22Rv1 (cell line): ENCODE results near the gene BEST4.

Experiments used
- ZFX ChIP-seq: fragments of 450-650 bp; IDR thresholded peaks from 2 replicates; pipeline ENCODE4 v1.6.1; 2017; ENCODE audit warnings: antibody characterized with exemption, borderline replicate concordance
- TF ChIP-seq, protein P1 (sequence below): fragments of 450-650 bp; IDR thresholded peaks from 2 replicates; pipeline ENCODE4 v1.5.1; 2017; ENCODE audit warnings: mild to moderate bottlenecking

DNA sequence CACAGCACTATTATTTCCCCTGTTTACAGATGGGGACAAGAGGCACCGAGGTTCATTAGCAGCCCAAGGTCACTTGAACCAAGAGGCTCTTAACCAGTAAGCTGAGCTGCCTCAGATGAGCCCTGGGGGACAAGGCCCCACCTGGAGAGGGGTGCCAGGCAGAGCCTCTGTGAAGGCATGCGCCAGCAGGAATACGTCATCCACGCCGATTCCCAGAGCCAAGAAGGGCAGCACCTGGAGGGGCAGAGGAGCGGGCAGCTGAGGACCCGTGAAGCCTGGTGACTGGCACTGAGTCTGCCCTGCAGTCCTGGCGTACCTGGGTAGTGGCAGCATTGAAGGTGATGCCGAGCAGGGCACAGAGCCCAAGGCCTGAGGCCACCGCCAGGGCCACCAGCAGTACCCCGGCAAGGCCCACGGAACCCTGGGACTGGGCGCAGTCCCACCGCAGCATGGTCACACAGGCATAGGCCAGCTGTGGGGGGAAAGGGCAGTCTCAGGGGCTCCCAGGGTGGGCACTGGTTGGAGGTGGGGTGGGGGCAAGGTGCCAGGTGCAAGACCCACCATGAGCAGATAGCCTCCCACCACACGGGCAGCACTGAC lies 41.0 kb upstream of the BEST4 start:
- TF ChIP-seq, protein P1, sequence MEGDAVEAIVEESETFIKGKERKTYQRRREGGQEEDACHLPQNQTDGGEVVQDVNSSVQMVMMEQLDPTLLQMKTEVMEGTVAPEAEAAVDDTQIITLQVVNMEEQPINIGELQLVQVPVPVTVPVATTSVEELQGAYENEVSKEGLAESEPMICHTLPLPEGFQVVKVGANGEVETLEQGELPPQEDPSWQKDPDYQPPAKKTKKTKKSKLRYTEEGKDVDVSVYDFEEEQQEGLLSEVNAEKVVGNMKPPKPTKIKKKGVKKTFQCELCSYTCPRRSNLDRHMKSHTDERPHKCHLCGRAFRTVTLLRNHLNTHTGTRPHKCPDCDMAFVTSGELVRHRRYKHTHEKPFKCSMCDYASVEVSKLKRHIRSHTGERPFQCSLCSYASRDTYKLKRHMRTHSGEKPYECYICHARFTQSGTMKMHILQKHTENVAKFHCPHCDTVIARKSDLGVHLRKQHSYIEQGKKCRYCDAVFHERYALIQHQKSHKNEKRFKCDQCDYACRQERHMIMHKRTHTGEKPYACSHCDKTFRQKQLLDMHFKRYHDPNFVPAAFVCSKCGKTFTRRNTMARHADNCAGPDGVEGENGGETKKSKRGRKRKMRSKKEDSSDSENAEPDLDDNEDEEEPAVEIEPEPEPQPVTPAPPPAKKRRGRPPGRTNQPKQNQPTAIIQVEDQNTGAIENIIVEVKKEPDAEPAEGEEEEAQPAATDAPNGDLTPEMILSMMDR, result no peak
- TF ChIP-seq ZFX, result no peak
